WI38 (cell line): Measurements from ENCODE around the gene GYG2.
"Not testable (repeated sequence)": the region's sequence is repeated elsewhere in the genome, so short reads cannot be mapped to it uniquely, and the experiment has no call there.

ENCODE experiments used
- H3K4me3 ChIP-seq: 2 replicates; pipeline ENCODE4 v1.5.1; 2011; ENCODE audit warnings: low read depth, mild to moderate bottlenecking, control low read depth, low read length
- CTCF ChIP-seq: IDR thresholded peaks from 2 replicates; pipeline ENCODE4 v1.5.1; 2012; ENCODE audit warnings: low read depth, mild to moderate bottlenecking, control low read depth, low read length

The GYG2 gene

GRCh38 chrX:2889045-2889605, 60.4 kb downstream of the GYG2 start:
- peak overlapping the region; percentile 52 for H3K4me3 ChIP-seq
- no peak for TF ChIP-seq CTCF

GRCh38 chrX:2889706-2890490, 61.2 kb downstream of the GYG2 start:
- peak; percentile 17; the same call in 1 of the 2 replicates for TF ChIP-seq CTCF
- H3K4me3 ChIP-seq, result peak overlapping the region; percentile 52

GRCh38 chrX:2890536-2891460, 62.1 kb downstream of the GYG2 start:
- H3K4me3 ChIP-seq, result not testable (repeated sequence)

DNA sequence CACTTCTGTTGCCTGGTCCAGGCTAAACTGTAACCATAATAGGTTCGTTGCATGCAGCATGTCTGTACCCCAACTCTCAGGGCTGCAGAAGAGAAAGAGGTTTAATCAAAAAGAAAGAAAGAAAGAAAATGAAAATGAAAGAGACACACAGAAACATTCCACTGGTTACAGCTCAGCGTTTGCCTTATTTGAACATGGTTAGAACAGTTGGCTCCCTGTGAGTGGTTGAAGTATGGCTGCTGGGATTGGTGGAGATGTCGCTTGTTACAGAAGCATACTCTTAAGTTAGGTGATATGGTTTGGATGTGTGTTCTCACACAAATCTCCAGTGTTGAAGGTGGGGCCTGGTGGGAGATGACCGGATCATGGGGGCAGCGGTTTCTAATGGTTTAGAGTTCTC, 64.1 kb downstream of the GYG2 start:
- H3K4me3 ChIP-seq, result no peak overlapping the region
- TF ChIP-seq CTCF, result no peak

GRCh38 chrX:2894885-2895292, 66.2 kb downstream of the GYG2 start:
- TF ChIP-seq CTCF, result no peak
- no peak overlapping the region for H3K4me3 ChIP-seq

DNA sequence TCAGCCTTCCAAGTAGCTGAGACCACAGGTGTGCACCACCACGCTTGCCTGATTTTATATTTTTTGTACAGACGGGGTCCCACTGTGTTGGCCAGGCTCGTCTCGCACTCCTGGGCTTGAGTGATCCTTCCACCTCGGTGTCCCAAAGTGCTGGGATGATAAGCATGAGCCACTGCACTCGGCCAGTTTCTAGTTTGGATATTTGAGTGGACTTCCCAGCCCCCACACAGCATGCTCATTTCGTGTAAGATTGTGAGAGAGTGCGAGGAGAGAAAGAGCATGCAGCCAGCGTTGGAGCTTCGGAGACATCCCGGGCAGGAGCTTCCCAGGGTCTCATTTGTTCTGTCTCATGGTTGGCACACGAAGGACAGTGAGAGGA, 68.6 kb downstream of the GYG2 start:
- no peak overlapping the region for H3K4me3 ChIP-seq
- TF ChIP-seq CTCF, result no peak

DNA sequence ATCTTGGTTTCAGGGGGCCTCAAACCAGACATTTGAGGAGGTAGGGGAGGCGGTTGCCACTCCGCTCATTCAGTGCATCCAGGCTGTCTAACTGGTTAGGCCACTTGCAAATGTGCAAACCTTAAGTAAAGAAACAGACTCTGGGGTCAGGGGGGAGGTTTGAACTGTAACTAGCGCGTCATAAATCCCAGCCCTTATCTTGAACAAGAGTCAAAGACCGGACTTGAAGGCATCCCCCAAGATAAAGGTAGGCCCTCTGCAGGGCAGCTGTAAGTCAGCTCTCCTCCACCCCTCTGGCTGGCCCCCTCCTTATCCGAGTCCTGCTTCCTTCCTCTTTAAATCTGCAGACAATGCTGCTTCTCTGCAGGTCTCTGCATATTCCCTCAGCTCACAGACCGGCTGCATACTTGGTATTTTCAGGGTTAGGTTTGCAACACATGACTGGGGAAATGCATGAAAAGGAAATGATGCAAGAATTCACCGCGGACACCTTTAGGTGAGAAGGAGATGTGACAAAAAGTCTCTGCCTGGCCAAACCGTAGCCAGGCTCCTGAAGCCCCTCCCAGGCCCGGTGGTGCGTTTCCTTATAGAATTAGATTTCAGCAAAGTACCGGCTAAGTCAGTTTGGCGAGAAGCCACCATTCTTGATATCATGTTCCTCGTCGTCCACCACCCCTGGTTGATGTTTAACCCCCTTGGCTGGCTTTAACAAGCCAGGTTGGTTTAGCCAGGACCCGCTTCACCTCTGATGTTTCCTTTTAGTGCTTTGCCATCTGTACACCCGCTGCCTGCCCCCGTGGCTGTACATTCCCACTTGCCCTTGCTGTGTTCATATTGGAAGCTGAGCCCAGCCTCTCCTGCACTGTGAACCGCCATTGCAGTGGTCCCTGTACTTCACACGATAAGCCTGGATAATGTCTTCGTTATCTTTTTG, 69.2 kb downstream of the GYG2 start:
- H3K4me3 ChIP-seq, result not testable (repeated sequence)
